ENCODE data around the gene LAMC1. TPM values are rescaled to one million over a fixed set of nuclear protein-coding genes. Genes with fewer than 3 reads are reported as not detected.

Gene LAMC1
- total and polyA plus RNA-seq, 10 of the 15 experiments (the other 5 are each of a cell fraction or from before 2014, with no cell fraction given), result 4.6 to 51.4 (median 25.6) TPM

GRCh38 chr1:183180634-183181056, 157.4 kb downstream of the LAMC1 start:
- H3K9ac ChIP-seq (ENCODE audit: control insufficient read depth, insufficient read depth, low read length), result 0 out of 2 replicates have a peak overlapping the region, but pooled peaks have one; percentile 2
- no peak overlapping the region for H3K4me3 ChIP-seq
- H3K36me3 ChIP-seq (ENCODE audit: control insufficient read depth in 2 of 2, insufficient read depth in 2 of 2, low read length in 1 of 2), result no peaks in the 10 kb centered on the region
- no TSS peak for BruUV-seq (replicated peaks)
- no peaks in the 10 kb centered on the region; the same call in 2 of the 3 replicates for H3K9me3 ChIP-seq (replicated peaks; ENCODE audit: control insufficient read depth, insufficient read depth, low read length)
- ChIA-PET POLR2A (interaction anchor here (1.1 kb wide), 3 partner anchors 13 to 218 kb away, joined by 3 to 6 read pairs (median 3); no protein-coding TSS in a partner anchor), RAD21 (ENCODE audit: unreplicated experiment) (interaction anchor here (0.5 to 1.8 kb wide), 12 partner anchors 11 to 218 kb away, joined by 3 to 7 read pairs (median 4); no protein-coding TSS in a partner anchor), SMC1A (ENCODE audit: uncharacterized antibody, unreplicated experiment) (interaction anchor here (0.5 to 6.3 kb wide), 12 partner anchors 12 to 412 kb away, joined by 3 to 33 read pairs (median 4); no protein-coding TSS in a partner anchor), CTCF (interaction anchor here (1.4 to 1.9 kb wide), 2 partner anchors 96 to 152 kb away, joined by 3 to 4 read pairs; no protein-coding TSS in a partner anchor)
- H4K20me1 ChIP-seq (ENCODE audit: control insufficient read depth, insufficient read depth), result no peaks in the 10 kb centered on the region
- no peaks in the 10 kb centered on the region for H3K27me3 ChIP-seq (replicated peaks in 1 of 2; ENCODE audit: control insufficient read depth in 2 of 2, insufficient read depth in 2 of 2, low read length in 1 of 2)
- H3K4me1 ChIP-seq (ENCODE audit: control insufficient read depth, insufficient read depth, low read length), result peaks cover 11% of the 10 kb centered on the region
- H2AFZ ChIP-seq (ENCODE audit: control insufficient read depth, low read depth, low read length), result peak overlapping the region; percentile 42
- H3K79me2 ChIP-seq (ENCODE audit: control insufficient read depth, insufficient read depth, low read length), result no peaks in the 10 kb centered on the region
- 0% methylated on average over 3 of the region's 3 CpGs for WGBS (ENCODE audit: insufficient coverage, insufficient replicate concordance, low lambda C conversion rate, missing lambda C conversion rate)
- in situ Hi-C loops (cut with MboI) (no loop called here), intact Hi-C loops (cut with micrococcal nuclease; ENCODE audit: unreplicated experiment) (loop anchor here (2.0 kb wide), 1 partner anchor 156 kb away; no protein-coding TSS in a partner anchor)
- H3K4me2 ChIP-seq (ENCODE audit: control insufficient read depth, insufficient read depth), result peak overlapping the region; percentile 1
- FAIRE-seq (no peak), ATAC-seq (peak; percentile 97), DNase-seq (ENCODE audit: low read depth, low spot score) (peak; percentile 57)
- peak overlapping the region; percentile 86 for H3K27ac ChIP-seq (ENCODE audit: control insufficient read depth, insufficient read depth)
- TF ChIP-seq PBX3 (IDR thresholded peaks at IDR 0.05; ENCODE audit: insufficient replicate concordance, low read depth, low read length) (no peak), BRCA1 (IDR thresholded peaks at IDR 0.05; ENCODE audit: low read depth, low read length) (no peak), GATAD2B (conservative IDR thresholded peaks at IDR 0.05; ENCODE audit: low read depth) (no peak), ATF2 (IDR thresholded peaks at IDR 0.05; ENCODE audit: low read length) (peak; percentile 32; the same call in 1 of the 2 replicates), STAT1 (conservative IDR thresholded peaks at IDR 0.05) (no peak), ZBED1 (IDR thresholded peaks at IDR 0.05; ENCODE audit: borderline replicate concordance) (no peak), RELB (IDR thresholded peaks at IDR 0.05; ENCODE audit: low read depth) (peak; percentile 94), DPF2 (IDR thresholded peaks at IDR 0.05) (peak; percentile 67), ZNF207 (IDR thresholded peaks at IDR 0.05; ENCODE audit: borderline replicate concordance) (peak; percentile 14; the same call in 1 of the 2 replicates), BACH1 (IDR thresholded peaks at IDR 0.05; ENCODE audit: borderline replicate concordance) (no peak), NKRF (conservative IDR thresholded peaks at IDR 0.05) (no peak), ZNF217 (IDR thresholded peaks at IDR 0.05) (no peak), SMARCA5 (IDR thresholded peaks at IDR 0.05) (no peak), CHD1 (IDR thresholded peaks at IDR 0.05; ENCODE audit: low read depth, low read length) (no peak), NFIC (IDR thresholded peaks at IDR 0.05; ENCODE audit: low read depth, low read length) (peak; percentile 61; the same call in 1 of the 2 replicates), HSF1 (IDR thresholded peaks at IDR 0.05; ENCODE audit: low read depth, low read length) (no peak)
